Stimulated activated CD4-positive, alpha-beta T cell treated with anti-CD3 and anti-CD28 coated beads, Interleukin-15, amount 100 ng/mL, for 48 hours (primary cell): ENCODE results near the gene OSBPL5.

Experiments used
- DNase-seq, 2 donors: peaks; one replicate each; pipeline ENCODE4 v3.0.0-alpha.2; 2020; ENCODE audit warnings: low read depth in 2 of 2

The OSBPL5 gene

GRCh38 chr11:3134218-3134621 is 30.9 kb downstream of the OSBPL5 start:
- no peak for DNase-seq

- DNase-seq: no peak
These were observed 31.6 kb downstream of the OSBPL5 start for GRCh38 chr11:3133261-3134217.

- DNase-seq: no peak
These were observed 32.3 kb downstream of the OSBPL5 start for GRCh38 chr11:3132831-3133260.

GRCh38 chr11:3132271-3132781 is 32.8 kb downstream of the OSBPL5 start:
- no peak for DNase-seq

- no peak for DNase-seq
These were observed 33.7 kb downstream of the OSBPL5 start for GRCh38 chr11:3131330-3131941.

GRCh38 chr11:3130269-3131071 is 34.6 kb downstream of the OSBPL5 start:
- no peak for DNase-seq

- no peak for DNase-seq
These were observed 35.4 kb downstream of the OSBPL5 start for GRCh38 chr11:3129591-3130268.

- DNase-seq: no peak
These were observed 35.9 kb downstream of the OSBPL5 start for GRCh38 chr11:3129181-3129590.

- no peak for DNase-seq
These were observed 36.5 kb downstream of the OSBPL5 start for GRCh38 chr11:3128356-3129180.

GRCh38 chr11:3127706-3128355 is 37.3 kb downstream of the OSBPL5 start:
- DNase-seq: no peak

- DNase-seq: no peak
These were observed 38.0 kb downstream of the OSBPL5 start for GRCh38 chr11:3126901-3127691.

GRCh38 chr11:3126207-3126865 is 38.8 kb downstream of the OSBPL5 start:
- no peak for DNase-seq

GRCh38 chr11:3124821-3125220 is 40.3 kb downstream of the OSBPL5 start:
- DNase-seq: no peak

GRCh38 chr11:3123761-3124733 is 41.1 kb downstream of the OSBPL5 start:
- no peak for DNase-seq

- no peak for DNase-seq
These were observed 41.8 kb downstream of the OSBPL5 start for GRCh38 chr11:3123305-3123704.

GRCh38 chr11:3122775-3123201 is 42.3 kb downstream of the OSBPL5 start:
- DNase-seq: no peak
